Urinary bladder (tissue), 4 donors: Measurements from ENCODE around the gene LSM12. TPM values are rescaled to one million over a fixed set of nuclear protein-coding genes. Genes with fewer than 3 reads are reported as not detected.
A peak's percentile ranks its signal among the peaks of the same experiment; 100 is the strongest.

ENCODE experiments used
- DNase-seq: peaks from one replicate; pipeline ENCODE4 v3.0.0-alpha.2; 2015; ENCODE audit errors: extremely low spot score
- H3K27ac ChIP-seq: one replicate; pipeline ENCODE4 v1.5.1; 2013; ENCODE audit warnings: low read depth, mild to moderate bottlenecking, moderate library complexity
- H3K36me3 ChIP-seq: one replicate; pipeline ENCODE4 v1.6.1; 2013; ENCODE audit warnings: mild to moderate bottlenecking, moderate library complexity; ENCODE audit not compliant: insufficient read depth
- H3K4me1 ChIP-seq: one replicate; pipeline ENCODE4 v1.6.1; 2013; ENCODE audit warnings: mild to moderate bottlenecking, moderate library complexity; ENCODE audit not compliant: insufficient read depth
- H3K4me3 ChIP-seq: one replicate; pipeline ENCODE4 v1.5.1; 2013; ENCODE audit warnings: low read depth, low read length
- WGBS: extraction: QIAGEN DNeasy Blood & Tissue Kit; methylation state at CpG from one replicate; pipeline ENCODE4 v1.1.7; 2013; 5-methylcytosine and 5-hydroxymethylcytosine counted together
- polyA plus RNA-seq: library from polyadenylated mRNA; stranded (reverse); fragments of 200-250 nt; gene quantifications from one replicate; pipeline ENCODE4 v1.2.3, GENCODE V29; 2013
- total RNA-seq: library from RNA; depleted of rRNA; stranded (reverse); fragments of >200 nt; gene quantifications from one replicate; pipeline ENCODE4 v1.2.3, GENCODE V29; 2014
- donor health status: healthy with polysubstance abuse.
- donor health status: healthy.

The LSM12 gene
- total RNA-seq (17.2 TPM), polyA plus RNA-seq (20.9 TPM)

- Histone ChIP-seq H3K4me1 (no peaks in the 10 kb centered on the region), H3K27ac (peak within 1 kb of the TSS; percentile 92), H3K36me3 (no peaks in the 10 kb centered on the region), H3K4me3 (peak within 1 kb of the TSS; percentile 82)
- peak; percentile 60 for DNase-seq
- under 1% methylated on average over 65 of the region's 65 CpGs for WGBS
Observed at GRCh38 chr17:44066204-44066930, at the start of gene LSM12. LSM12 (minus strand) TSS chr17:44066671; CDS start chr17:44066587, 84 bp downstream.

- no peak overlapping the region for H3K4me3 ChIP-seq
- no peaks in the 10 kb centered on the region for H3K36me3 ChIP-seq
- peaks cover 2% of the 10 kb centered on the region for H3K4me1 ChIP-seq
- 52% methylated on average over 11 of the region's 11 CpGs for WGBS
- DNase-seq, result no peak
- H3K27ac ChIP-seq, result no peak overlapping the region
Observed at GRCh38 chr17:44115585-44116415, 49.3 kb upstream of the LSM12 start.

GRCh38 chr17:44113868-44114840 lies 47.7 kb upstream of the LSM12 start:
- H3K4me1 ChIP-seq, result peaks cover 6% of the 10 kb centered on the region
- H3K36me3 ChIP-seq, result no peaks in the 10 kb centered on the region
- H3K27ac ChIP-seq, result no peak overlapping the region
- WGBS, result 82% methylated on average over 9 of the region's 9 CpGs
- no peak for DNase-seq
- no peak overlapping the region for H3K4me3 ChIP-seq

GRCh38 chr17:44113382-44113781 lies 46.9 kb upstream of the LSM12 start:
- peaks cover 6% of the 10 kb centered on the region for H3K4me1 ChIP-seq
- H3K27ac ChIP-seq, result no peak overlapping the region
- H3K4me3 ChIP-seq, result no peak overlapping the region
- WGBS, result 85% methylated on average over 1 of the region's 1 CpG
- no peak for DNase-seq
- H3K36me3 ChIP-seq, result no peaks in the 10 kb centered on the region

DNA sequence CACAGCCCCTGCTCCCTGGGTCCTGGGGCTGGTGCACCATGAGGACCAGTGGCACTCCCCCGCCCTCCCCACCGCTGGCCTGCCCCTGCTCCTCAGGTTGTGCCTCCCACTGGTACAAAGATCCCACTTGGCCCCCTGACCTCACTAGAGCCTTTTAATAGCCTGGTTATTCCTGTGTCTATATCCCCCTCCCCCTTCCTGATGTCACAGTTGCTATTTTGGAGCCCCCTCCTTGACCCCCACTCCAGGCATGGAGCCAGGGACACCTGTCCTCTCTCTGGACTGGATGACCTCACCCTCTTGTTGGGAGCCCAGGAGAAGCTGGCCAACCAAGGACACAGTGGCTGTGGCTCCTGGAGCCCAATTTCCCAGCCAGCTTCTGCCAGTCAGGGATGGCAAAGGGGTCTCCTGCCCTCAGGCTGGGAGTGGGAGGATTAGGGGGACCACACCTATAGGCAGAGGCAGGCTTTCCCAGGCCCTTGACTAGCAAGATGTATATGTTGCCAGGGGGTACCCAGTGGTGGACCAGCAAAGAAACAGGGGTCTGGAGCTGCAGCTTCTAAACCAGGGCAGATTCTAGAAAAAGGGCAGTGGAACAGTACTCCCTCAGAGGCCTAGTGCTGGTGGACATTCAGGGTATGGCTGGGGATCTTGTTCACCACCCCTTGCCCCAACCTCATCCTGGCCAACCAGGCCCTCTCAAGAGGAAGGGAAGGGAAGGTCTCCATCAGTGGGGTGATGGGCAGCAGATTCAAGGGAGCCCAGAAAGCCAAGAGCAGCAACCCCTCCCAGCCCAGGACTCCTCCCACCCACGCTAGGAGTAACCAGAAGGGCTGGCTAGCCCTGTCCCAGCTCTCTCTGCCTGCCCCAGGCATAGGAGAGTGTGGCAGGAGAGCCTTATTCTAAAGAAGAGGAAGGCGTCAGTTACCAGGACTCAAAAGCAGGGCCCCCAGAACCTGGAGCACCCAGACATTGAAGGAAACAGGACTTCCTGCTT lies 46.1 kb upstream of the LSM12 start:
- Histone ChIP-seq H3K4me1 (peaks cover 6% of the 10 kb centered on the region), H3K4me3 (no peak overlapping the region), H3K27ac (no peak overlapping the region), H3K36me3 (no peaks in the 10 kb centered on the region)
- no peak for DNase-seq
- WGBS, result 74% methylated on average over 4 of the region's 4 CpGs

- Histone ChIP-seq H3K36me3 (no peaks in the 10 kb centered on the region), H3K4me3 (no peak overlapping the region), H3K4me1 (peaks cover 6% of the 10 kb centered on the region), H3K27ac (no peak overlapping the region)
- WGBS, result 63% methylated on average over 3 of the region's 3 CpGs
- no peak for DNase-seq
Observed at GRCh38 chr17:44111777-44112176, 45.3 kb upstream of the LSM12 start.

- Histone ChIP-seq H3K27ac (peak overlapping the region; percentile 72), H3K4me1 (peaks cover 6% of the 10 kb centered on the region), H3K36me3 (no peaks in the 10 kb centered on the region), H3K4me3 (peak overlapping the region; percentile 13)
- peak; percentile 79 for DNase-seq
- WGBS, result 2% methylated on average over 28 of the region's 28 CpGs
Observed at GRCh38 chr17:44110823-44111633, 44.6 kb upstream of the LSM12 start.

DNA sequence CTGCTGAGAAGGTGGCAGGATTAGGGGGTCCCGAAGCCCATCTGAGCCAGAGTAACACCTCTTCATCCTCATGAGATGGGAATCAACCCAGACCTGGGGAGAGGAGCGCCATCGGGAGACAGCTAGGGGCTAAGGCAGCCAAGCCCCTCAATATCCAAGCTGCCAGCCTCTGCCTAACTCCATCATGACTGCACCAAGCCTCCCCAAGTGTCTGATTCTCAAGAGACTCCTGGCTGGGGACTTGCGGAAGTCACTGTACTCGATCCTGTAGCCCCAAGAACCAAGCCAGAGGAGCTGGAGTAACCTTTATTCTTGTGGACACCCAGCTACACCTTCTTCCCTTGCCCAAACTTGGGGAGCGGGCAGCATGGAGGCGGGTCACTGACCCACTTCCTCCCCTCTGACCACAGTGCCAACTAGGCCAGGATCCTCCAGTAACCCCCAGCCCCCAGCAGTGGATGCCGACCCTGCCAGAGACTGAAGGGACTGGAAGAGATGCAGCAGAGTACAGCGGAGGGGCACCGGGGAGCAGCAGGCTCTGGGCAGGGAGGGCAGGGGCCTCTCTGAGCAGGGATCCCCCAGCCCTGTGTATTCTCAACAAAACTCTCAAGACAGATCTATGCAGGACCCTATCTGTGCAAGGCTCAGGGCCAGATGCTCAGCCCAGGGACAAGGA lies 43.7 kb upstream of the LSM12 start:
- peak overlapping the region; percentile 1 for H3K4me3 ChIP-seq
- no peaks in the 10 kb centered on the region for H3K36me3 ChIP-seq
- peak overlapping the region; percentile 2 for H3K27ac ChIP-seq
- H3K4me1 ChIP-seq, result peaks cover 6% of the 10 kb centered on the region
- WGBS, result 70% methylated on average over 10 of the region's 10 CpGs
- DNase-seq, result no peak

- H3K4me3 ChIP-seq, result no peak overlapping the region
- H3K27ac ChIP-seq, result peak overlapping the region; percentile 27
- DNase-seq, result no peak
- H3K4me1 ChIP-seq, result peaks cover 6% of the 10 kb centered on the region
- 50% methylated on average over 4 of the region's 4 CpGs for WGBS
- H3K36me3 ChIP-seq, result no peaks in the 10 kb centered on the region
Observed at GRCh38 chr17:44109312-44109630, 42.8 kb upstream of the LSM12 start.

DNA sequence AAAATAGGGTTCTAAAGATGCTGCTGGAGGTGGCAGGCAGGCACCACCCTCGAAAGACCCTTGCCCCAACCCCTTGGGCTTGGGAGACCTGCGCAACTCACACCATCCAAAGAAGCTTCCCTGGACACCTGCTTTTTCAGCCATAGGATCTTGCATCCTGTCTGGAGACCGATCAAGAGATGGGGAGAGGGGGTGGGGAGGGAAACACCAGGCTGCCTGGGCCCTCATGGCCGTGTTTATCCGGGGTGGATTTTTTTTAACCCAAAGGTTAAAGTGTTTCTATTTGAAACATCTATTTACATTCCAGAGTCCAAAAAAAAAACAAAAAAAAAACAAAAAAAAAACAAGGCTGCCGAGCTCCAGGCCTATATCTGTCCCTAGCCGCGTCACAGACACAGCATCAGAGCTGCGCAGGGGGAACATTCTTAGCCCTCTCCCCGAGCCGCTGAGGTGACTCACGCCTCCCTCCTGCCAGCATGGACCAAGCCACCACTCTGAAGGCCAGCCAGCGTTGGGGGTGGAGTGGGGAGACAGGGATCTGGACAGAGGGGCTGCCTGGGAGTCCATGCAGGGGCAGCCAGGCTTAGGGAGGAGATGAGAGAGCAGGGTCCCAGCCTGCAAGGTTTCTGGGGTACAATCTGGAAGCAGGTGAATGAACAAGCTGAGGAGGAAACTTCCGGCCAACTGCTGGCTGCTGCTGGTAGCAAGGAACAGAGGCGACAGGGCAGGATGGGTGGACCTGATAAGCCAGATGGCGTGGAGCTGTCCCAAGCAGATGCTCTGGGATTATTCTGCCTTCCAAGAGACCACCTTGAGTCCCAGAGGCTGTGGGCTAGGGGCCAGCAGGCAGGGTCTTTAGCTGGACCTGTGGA lies 42.2 kb upstream of the LSM12 start:
- Histone ChIP-seq H3K27ac (peak overlapping the region; percentile 27), H3K4me3 (no peak overlapping the region), H3K4me1 (peaks cover 6% of the 10 kb centered on the region), H3K36me3 (no peaks in the 10 kb centered on the region)
- WGBS, result 28% methylated on average over 16 of the region's 16 CpGs
- no peak for DNase-seq

DNA sequence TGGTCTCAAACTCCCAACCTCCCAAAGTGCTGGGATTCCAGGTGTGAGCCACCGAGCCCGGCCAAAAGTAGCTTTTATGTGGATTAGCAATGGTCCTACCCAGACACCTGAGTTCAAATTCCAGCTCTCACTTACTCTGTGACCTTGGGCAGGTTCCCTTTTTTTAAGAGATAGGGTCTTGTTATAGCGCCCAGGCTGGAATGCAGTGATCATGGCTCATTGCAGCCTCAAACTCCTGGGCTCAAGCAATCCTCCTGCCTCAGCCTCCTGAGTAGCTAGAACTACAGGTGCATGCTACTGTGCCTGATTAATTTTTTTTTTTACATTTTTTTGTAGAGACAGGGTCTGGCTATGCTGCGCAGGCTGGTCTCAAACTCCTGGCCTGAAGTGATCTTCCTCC lies 40.3 kb upstream of the LSM12 start:
- H3K27ac ChIP-seq, result no peak overlapping the region
- H3K4me1 ChIP-seq, result peaks cover 6% of the 10 kb centered on the region
- WGBS, result 93% methylated on average over 4 of the region's 4 CpGs
- no peak for DNase-seq
- no peak overlapping the region for H3K4me3 ChIP-seq
- no peaks in the 10 kb centered on the region for H3K36me3 ChIP-seq
